Measurements from ENCODE around the gene TMA7B.

TMA7B gene

GRCh38 chr22:39959640-39960447 lies at the start of gene TMA7B:
TSS of gene TMA7B (plus strand) at chr22:39960397. CDS start at chr22:39964375, 3,978 bp downstream.
- DNase-seq, result no peak

DNA sequence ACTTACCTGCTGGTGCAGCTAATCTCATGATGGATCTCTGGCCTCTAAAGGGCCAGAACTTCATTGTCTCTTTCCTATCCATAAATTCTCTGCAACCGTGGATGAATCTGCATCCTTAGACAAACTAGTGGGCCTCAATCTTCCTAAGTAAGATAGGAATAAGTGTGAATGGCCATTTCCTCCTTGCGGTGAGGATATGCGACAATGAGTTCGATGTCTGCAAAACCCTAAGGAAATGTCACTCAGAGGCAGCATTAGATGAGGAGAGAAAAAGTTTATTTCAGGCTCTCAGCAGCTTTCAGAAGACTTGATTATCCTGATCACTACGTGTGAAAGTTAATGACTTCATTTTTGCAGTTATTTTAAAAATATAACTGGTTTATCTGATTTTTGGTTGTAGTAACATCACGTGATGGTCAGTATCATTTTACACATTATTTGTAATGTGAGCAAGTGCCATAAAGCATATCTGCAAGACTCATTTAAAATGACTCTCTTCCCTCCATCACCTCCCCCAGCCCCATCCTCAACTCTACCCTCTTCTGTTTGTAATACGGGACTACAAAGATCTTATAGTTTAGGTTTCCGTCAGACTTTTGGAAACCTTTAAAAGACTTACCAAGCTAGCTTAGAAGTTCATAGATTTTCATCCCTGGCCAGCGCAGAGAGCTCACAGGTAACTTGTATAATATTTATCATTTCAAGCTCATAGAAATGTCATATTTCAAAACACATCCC lies 49.2 kb upstream of the TMA7B start:
- DNase-seq, result no peak

- no peak for DNase-seq
Observed at GRCh38 chr22:39913321-39913720, 46.9 kb upstream of the TMA7B start.

GRCh38 chr22:39913886-39914285 lies 46.3 kb upstream of the TMA7B start:
- no peak for DNase-seq

DNA sequence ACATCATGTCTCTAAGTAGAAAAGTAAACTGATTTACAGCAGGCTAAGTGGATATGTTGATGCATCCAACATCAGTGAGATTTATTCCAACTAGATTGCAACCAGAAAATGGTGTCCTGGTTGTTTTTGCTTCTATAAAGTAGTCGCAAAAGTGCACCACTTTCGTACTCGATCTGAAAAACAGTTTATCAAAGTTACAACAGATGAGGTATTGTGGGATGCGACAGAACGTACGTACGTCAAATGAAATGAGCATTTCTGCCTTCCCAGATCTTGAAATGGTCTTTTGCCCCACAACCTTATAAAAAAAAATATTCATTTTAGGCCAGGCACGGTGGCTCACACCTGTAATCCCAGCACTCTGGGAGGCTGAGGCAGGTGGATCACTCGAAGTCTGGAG lies 45.6 kb upstream of the TMA7B start:
- no peak for DNase-seq

GRCh38 chr22:39915295-39915726 lies 44.9 kb upstream of the TMA7B start:
- DNase-seq, result no peak

GRCh38 chr22:39916496-39916895 lies 43.7 kb upstream of the TMA7B start:
- no peak for DNase-seq

- DNase-seq, result no peak
Observed at GRCh38 chr22:39917197-39917643, 43.0 kb upstream of the TMA7B start.

GRCh38 chr22:39917776-39918495 lies 42.3 kb upstream of the TMA7B start:
- DNase-seq, result no peak

DNA sequence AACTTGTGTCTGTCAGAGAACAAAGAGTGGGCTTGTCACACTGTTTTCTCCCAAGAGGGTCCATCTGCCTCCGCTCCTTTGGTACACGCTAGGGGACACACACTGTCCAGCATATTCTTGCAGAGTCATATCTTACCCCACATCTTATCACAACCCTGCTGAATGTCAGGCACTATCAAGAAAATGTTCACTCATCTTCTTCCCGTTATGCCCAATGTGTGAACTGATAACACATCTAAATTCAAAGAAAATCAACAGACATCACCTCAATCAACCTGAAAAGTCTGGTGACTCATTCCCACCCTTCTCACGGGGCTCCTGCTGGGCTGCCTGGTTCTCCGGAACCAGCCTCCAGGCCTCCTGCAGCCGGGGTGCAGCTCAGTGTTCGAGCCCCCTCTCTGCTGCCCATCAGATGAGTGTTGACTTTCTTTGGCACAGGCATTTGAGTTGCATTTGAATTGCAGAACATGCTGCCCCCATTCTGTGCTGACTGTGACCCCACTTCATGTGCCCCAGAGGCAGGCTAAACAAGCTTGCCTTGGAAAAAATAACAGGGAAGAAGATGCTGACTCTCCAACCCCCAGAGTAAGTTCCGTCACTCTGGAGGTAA lies 40.0 kb upstream of the TMA7B start:
- DNase-seq, result no peak

- no peak for DNase-seq
Observed at GRCh38 chr22:39923696-39924095, 36.5 kb upstream of the TMA7B start.

- no peak for DNase-seq
Observed at GRCh38 chr22:39924286-39924685, 35.9 kb upstream of the TMA7B start.

GRCh38 chr22:39925273-39925672 lies 34.9 kb upstream of the TMA7B start:
- no peak for DNase-seq

- DNase-seq, result no peak
Observed at GRCh38 chr22:39925909-39926679, 34.1 kb upstream of the TMA7B start.

DNA sequence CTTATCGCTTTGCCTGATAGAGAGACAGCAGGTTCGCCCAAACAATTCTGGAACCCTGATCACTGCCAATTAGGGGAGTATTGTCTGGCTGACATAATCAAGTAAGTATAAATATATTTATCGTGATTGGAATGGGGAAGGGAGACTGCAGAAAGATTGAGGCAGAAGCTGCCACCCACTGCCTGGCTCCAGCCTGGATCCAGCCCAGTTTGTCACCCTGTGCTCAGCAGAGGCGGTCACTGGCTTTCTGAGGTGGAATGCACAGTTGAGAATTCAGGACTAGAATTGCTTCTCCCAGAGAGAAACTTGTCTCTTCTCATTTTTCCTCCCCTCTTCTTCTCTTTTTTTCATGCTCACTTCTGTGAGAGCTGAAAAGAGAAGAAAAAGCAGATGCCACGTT lies 33.4 kb upstream of the TMA7B start:
- no peak for DNase-seq

DNA sequence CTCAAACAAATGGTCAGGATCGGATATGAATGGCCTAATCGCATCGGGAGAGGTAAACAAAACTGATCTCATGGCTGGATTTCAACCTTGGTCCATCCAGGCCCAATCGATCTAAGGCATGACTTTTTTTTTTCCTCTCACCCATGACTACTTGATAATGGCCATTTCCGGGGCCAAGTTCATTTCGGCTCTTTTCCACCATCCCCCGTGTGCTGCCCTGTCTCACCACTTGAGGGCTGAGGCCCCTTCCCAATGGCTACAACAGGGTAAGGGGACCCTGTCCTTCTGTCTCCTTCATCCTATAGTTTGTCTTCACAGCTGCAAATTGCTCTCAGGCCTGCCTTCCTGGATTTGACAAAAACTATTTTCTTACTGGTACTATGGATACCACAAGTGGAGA lies 32.7 kb upstream of the TMA7B start:
- DNase-seq, result no peak

GRCh38 chr22:39928536-39929520 lies 31.4 kb upstream of the TMA7B start:
- DNase-seq, result no peak

DNA sequence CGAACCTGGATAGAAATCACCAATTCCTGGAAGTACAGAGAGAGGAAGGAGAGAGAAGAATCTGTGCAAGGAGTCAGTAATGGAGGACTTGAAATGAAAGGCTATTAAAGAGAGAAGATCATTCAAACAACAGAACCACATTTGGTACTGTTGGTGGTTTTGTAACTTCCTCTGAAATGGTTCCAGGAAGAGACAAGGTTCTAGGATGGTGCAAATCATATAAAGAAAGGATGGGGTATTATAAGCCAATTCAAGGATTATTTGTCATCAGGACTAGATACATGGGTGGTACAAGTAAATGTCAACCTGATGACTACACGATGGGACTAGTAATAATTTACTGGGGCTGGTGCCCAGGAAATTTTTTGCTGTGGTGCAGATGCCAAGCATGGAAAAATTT lies 28.9 kb upstream of the TMA7B start:
- DNase-seq, result no peak

DNA sequence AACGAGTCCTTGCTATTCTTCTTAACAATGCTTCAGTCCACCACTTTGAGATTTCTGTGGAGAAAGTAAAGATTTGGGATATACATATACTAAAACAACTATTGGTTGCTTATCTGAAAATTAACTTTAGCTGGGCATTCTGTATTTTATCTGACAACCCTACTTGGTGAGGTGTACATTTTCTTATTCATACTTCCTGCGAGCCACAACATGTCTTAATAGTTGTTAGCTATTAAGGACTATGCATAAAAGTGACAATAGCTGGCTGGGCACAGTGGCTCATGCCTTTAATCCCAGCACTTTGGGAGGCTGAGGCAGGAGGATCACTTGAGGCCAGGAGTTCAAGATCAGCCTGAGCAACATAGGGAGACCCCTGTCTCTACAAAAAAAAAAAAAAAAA lies 28.0 kb upstream of the TMA7B start:
- DNase-seq, result no peak

DNA sequence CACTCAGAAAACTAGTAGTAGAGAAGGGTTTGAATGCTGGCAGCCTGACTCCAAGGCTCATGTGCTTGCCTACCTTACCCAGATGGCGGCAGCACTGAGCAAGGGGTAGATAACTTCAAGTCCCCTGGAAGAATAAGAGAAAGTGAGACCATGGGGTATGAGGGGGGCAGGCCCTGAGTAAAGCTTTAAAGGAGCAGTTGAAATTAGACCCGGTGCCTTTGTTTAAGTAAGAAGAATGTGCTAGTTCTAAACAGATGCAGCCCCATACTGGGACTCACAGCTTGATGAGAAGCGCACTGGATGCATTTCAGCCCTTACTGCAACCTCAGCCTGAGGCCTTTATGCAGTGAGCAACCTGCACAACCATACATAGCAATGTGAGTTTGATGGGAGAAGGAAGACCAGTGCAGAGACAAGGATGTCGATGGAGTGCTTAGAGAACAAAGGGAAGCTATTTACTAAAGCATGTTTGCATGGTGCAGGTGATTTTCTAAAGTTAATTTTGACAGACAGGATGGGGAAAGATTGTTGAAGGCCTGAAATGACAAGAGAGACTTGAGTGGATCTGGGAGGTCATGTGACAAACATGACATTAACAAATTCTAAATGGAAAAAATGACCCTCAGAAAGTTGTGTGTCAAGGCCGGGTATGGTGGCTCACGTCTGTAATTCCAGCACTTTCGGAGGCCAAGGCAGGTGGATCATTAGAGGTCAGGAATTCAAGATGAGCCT lies 27.1 kb upstream of the TMA7B start:
- no peak for DNase-seq

Measured in NCI-H1105 (cell line).